HG03064 (cell line): ENCODE results near the gene LTO1.

Source experiments
- ATAC-seq: cut with Tn5 transposase; IDR thresholded peaks from one replicate; pipeline ENCODE4 v1.9.1; 2021; ENCODE audit warnings: low read depth; ENCODE audit not compliant: unreplicated experiment

Gene LTO1, protein sequence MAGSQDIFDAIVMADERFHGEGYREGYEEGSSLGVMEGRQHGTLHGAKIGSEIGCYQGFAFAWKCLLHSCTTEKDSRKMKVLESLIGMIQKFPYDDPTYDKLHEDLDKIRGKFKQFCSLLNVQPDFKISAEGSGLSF

GRCh38 chr11:69674886-69675714, at the start of gene LTO1:
LTO1 (minus strand) TSS chr11:69675353; CDS start chr11:69675239, 114 bp downstream.
- ATAC-seq = peak; percentile 82

GRCh38 chr11:69721745-69722144, 46.6 kb upstream of the LTO1 start:
- no peak for ATAC-seq

GRCh38 chr11:69721106-69721505, 46.0 kb upstream of the LTO1 start:
- no peak for ATAC-seq

DNA sequence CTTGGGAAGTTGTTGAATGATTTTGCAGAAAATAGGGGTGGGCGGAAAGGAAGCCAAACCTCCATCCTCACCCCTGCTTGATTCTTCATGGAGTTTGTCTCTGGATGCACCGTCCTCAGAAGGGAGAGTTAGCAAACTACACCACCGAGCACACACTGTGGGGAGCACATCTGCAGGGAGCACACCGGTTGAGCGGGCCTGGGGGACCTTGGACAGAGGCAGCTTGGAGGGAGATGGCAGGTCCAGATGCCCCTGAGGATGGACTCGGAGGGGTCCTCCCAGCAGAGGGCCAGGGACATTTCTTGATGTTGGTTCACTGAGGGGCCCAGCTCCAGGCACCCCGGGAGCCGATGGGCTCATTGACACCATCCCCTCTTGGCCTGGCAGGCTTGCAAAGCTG, 43.8 kb upstream of the LTO1 start:
- no peak for ATAC-seq

DNA sequence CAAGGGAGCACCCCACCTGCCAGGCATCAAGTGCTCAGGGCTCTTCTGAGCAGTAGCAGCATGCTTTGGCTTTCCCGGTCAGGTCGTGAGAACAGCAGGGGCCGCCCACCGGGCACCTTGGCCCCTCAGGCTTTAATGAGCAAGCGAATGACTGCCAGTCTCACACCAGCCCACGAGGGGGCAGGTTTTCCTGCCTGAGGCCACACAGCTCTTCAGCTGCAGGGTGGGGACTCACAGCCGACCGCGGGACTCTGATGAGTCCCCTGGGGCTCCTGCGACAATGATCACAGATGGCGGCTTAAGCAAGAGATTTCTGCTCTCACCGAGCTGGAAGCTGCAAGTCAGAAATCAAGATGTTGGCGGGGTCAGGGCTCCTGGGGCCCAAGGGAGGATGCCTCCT, 43.0 kb upstream of the LTO1 start:
- ATAC-seq = no peak

GRCh38 chr11:69716891-69717747, 42.0 kb upstream of the LTO1 start:
- ATAC-seq = no peak

DNA sequence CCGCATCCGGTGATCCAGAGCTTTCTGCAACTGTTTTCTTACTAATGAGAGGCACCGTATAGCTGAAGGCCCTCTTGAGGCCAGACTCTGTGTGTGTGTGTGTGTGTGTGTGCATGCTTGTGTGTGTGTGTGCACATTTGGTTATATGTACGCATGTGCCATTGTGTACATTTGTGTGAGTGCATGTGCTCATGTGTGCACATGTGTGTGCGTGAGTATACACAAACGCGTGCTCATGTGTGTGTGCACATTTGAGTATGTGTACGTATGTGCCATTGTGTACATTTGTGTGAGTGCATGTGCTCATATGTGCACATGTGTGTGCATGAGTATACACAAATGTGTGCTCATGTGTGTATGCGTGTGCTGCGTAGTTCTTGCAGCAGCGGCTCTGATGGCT, 40.9 kb upstream of the LTO1 start:
- ATAC-seq = no peak

- ATAC-seq = no peak
Measured at GRCh38 chr11:69715446-69715845, 40.3 kb upstream of the LTO1 start.

GRCh38 chr11:69711822-69712801, 37.0 kb upstream of the LTO1 start:
- no peak for ATAC-seq

- ATAC-seq = no peak
Measured at GRCh38 chr11:69708736-69709401, 33.7 kb upstream of the LTO1 start.

- no peak for ATAC-seq
Measured at GRCh38 chr11:69707176-69707575, 32.0 kb upstream of the LTO1 start.

GRCh38 chr11:69705901-69706787, 31.0 kb upstream of the LTO1 start:
- ATAC-seq = no peak

GRCh38 chr11:69705351-69705811, 30.2 kb upstream of the LTO1 start:
- no peak for ATAC-seq

DNA sequence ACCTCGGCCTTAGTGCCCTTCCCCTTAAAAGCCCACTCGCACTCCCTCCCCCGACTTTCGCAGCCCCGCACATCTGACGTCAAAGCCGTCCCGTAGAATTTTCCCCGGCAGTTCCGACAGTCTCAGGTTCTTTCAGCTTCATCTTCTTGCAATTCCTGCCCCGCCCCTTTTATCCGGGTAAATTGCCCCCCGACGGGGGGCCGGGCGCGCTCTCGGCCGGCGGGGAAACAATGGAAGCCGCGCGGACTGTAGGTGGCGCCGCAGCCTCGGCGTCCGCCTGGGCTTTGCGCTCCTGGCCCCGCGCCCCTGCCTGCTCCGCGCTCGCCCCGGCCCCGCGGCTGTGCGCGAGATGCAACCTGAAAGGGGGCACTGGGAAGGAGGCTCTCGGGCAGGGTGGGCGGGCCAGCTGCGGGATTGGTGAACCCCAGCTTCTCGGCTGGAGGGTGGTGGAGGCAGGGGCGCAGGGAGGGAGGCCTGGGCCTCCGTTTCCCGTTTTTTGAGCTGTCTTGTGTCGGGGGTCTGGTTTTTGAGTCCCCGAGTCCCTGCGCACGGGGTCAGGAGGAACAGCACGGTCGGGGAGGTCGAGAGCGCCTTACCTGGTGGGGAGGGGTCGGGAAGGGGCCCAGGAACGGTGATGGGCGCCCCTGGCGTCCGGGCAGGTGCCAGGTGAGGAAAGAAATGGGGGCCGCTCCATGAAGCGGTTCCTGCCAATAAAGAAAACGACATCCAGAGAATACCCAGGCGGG, 29.5 kb upstream of the LTO1 start:
- ATAC-seq = no peak

DNA sequence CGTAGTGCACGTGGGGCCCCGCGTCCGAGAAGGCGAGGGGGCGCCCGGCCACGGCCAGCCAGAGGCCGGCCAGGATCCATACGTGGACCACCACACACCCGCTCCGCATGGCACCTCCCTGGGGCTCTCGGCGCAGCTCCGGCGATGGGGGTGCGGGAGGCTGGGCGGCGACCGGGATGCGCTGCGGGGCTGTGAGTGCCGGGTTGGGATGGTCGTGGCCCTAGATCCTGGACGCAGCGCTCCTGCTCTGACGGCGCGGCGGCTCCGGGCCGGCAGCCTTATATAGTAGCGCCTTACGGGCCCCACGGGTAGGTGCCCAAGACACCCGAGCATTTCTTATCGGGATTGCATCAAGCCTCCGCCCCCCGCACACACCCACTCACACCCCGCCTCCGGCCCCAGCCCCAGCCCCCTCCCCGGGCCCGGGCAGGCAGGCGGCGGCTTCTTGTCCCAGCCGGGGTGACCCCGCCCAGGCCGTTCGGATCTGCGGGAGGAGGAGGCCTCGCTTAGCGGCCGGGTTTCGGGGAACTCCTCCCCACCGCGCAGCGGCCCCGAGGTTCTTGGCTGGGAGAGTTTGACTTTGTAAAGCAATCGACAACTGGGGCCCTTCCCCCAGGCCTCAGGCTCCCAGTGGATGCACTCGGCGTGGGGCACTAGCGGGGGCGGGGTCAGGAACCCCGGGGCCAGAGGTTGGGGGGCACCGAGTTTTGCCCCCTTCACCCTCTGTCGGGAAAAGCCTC, 28.8 kb upstream of the LTO1 start, which contains the start of gene FGF19:
Gene FGF19, minus strand, starts transcription at position 255 of the 740 bp plus-strand sequence. Its CDS starts 146 bp downstream, at position 109.
- no peak for ATAC-seq

- ATAC-seq = no peak
Measured at GRCh38 chr11:69703453-69703767, 28.3 kb upstream of the LTO1 start.

GRCh38 chr11:69702769-69703452, 27.8 kb upstream of the LTO1 start:
- ATAC-seq = no peak
